CD4-positive, CD25-positive, alpha-beta regulatory T cell (primary cell): ENCODE results near the gene CHN1. TPM values are rescaled to one million over a fixed set of nuclear protein-coding genes. Genes with fewer than 3 reads are reported as not detected.

Experiments used
- ATAC-seq, 2 donors: fragments of 150-1000 bp; cut with Tn5 transposase; one replicate each; pipeline ENCODE4 v1.10.0; 2021; ENCODE audit warnings: low read depth in 2 of 2, moderate number of reproducible peaks in 2 of 2, moderate library complexity in 1 of 2
- DNase-seq, 3 donors: peaks; one replicate each; pipeline versions ENCODE4 v3.0.0 to v3.0.0-alpha.2; 2012 to 2022; ENCODE audit warnings: mixed read lengths in 1 of 3
- H3K27ac ChIP-seq: one replicate; pipeline ENCODE4 v1.7.0; 2013; ENCODE audit warnings: mild to moderate bottlenecking, low read length; ENCODE audit not compliant: insufficient read depth, poor library complexity, severe bottlenecking
- H3K27me3 ChIP-seq: one replicate; pipeline ENCODE4 v1.7.0; 2013; ENCODE audit warnings: low read length; ENCODE audit not compliant: control insufficient read depth, insufficient read depth
- H3K36me3 ChIP-seq: one replicate; pipeline ENCODE4 v1.7.0; 2013; ENCODE audit warnings: mild to moderate bottlenecking, low read length, moderate library complexity; ENCODE audit not compliant: control insufficient read depth, insufficient read depth
- H3K4me1 ChIP-seq: 2 replicates; pipeline ENCODE4 v1.7.0; 2013; ENCODE audit warnings: mild to moderate bottlenecking, low read length; ENCODE audit not compliant: insufficient read depth, control insufficient read depth, poor library complexity, severe bottlenecking
- H3K4me3 ChIP-seq: one replicate; pipeline ENCODE4 v1.7.0; 2013; ENCODE audit warnings: low read depth, mild to moderate bottlenecking, low read length, moderate library complexity
- H3K9me3 ChIP-seq, 2 experiments: 1 replicate in 1 of 2; 2 replicates in 1 of 2; pipeline ENCODE4 v1.7.0; 2013; ENCODE audit warnings: low read length in 2 of 2, mild to moderate bottlenecking in 1 of 2, moderate library complexity in 1 of 2; ENCODE audit not compliant: control insufficient read depth in 2 of 2
- H3K27ac Mint-ChIP-seq, 3 donors: one replicate each; pipeline ENCODE4 v1.8.0; 2020 to 2022; ENCODE audit warnings: mild to moderate bottlenecking in 3 of 3, mixed read lengths in 3 of 3, moderate library complexity in 2 of 3
- H3K27me3 Mint-ChIP-seq: one replicate; pipeline ENCODE4 v1.8.0; 2022; ENCODE audit warnings: mild to moderate bottlenecking, mixed read lengths
- H3K36me3 Mint-ChIP-seq: one replicate; pipeline ENCODE4 v1.8.0; 2020; ENCODE audit warnings: mixed read lengths
- H3K4me1 Mint-ChIP-seq, 4 donors: one replicate each; pipeline ENCODE4 v1.8.0; 2020 to 2022; ENCODE audit warnings: mixed read lengths in 4 of 4, mild to moderate bottlenecking in 1 of 4
- H3K4me3 Mint-ChIP-seq, 4 donors: one replicate each; pipeline ENCODE4 v1.8.0; 2020 to 2022; ENCODE audit warnings: mild to moderate bottlenecking in 4 of 4, mixed read lengths in 4 of 4, moderate library complexity in 3 of 4
- H3K9me3 Mint-ChIP-seq, 7 donors: one replicate each; pipeline ENCODE4 v1.8.0; 2020 to 2022; ENCODE audit warnings: mixed read lengths in 7 of 7, mild to moderate bottlenecking in 3 of 7, moderate library complexity in 2 of 7
- polyA plus RNA-seq, 4 donors: library from polyadenylated mRNA; unstranded; fragments of 300-500 nt; fragmentation: Illumina TruSeq; gene quantifications; one replicate each; pipeline ENCODE4 v1.2.3, GENCODE V29; 2021
- total RNA-seq: library from RNA; stranded (reverse); gene quantifications from one replicate; pipeline ENCODE4 v1.2.3, GENCODE V29; 2022

The CHN1 gene
- total and polyA plus RNA-seq, 5 donors from 2014 or later = 6.6 to 17.9 (median 12.0) TPM

DNA sequence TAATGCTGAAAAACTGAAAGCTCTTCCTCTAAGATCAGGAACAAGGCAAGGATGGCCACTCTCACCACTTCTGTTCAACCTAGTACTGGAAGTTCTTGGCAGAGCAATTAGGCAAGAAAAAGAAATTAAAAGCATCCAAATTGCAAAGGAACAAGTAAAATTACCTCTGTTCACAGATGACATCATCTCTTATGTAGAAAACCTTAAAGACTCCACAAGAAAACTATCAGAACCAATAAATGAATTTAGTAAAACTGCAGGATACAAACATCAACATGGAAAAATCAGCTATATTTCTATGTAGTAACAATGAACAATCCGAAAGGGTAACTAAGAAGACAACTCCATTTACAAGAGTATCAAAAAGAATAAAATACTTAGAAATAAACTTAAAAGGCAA is 112.2 kb downstream of the CHN1 start:
- Histone ChIP-seq H3K27me3 (no peaks in the 10 kb centered on the region), H3K36me3 (no peaks in the 10 kb centered on the region), H3K4me1 (no peaks in the 10 kb centered on the region), H3K9me3 (no peaks in the 10 kb centered on the region), H3K27ac (no peak overlapping the region), H3K4me3 (no peak overlapping the region)
- no peak overlapping the region for H3K27ac Mint-ChIP-seq
- H3K4me3 Mint-ChIP-seq = no peak overlapping the region
- H3K27me3 Mint-ChIP-seq = no peaks in the 10 kb centered on the region
- no peak for ATAC-seq
- H3K36me3 Mint-ChIP-seq = no peaks in the 10 kb centered on the region
- DNase-seq = no peak
- peaks cover 0 to 9% (median 2%) of the 10 kb centered on the region in 4 donors for H3K4me1 Mint-ChIP-seq
- peaks cover 0 to 3% (median 0%) of the 10 kb centered on the region in 7 donors for H3K9me3 Mint-ChIP-seq

DNA sequence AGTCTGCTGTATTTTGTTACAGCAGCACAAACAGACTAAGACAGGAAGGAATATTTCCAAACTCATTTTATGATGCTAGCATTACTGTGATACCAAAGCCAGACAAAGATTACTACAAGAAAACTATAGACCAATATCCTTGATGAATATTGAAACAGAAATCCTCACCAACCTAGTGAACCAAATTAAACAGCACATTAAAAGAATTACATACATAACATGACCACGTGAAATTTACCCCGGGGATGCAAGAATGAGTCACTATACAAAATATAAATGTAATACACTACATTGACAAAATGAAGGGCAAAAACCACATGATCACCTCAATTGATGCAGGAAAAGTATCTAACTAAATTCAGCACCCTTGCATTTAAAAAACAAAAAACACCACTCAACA is 112.6 kb downstream of the CHN1 start:
- Mint-ChIP-seq H3K27ac (no peak overlapping the region), H3K27me3 (no peaks in the 10 kb centered on the region), H3K36me3 (no peaks in the 10 kb centered on the region), H3K4me1 (peaks cover 0 to 8% (median 2%) of the 10 kb centered on the region in 4 donors), H3K4me3 (no peak overlapping the region), H3K9me3 (peaks cover 0 to 3% (median 0%) of the 10 kb centered on the region in 7 donors)
- no peaks in the 10 kb centered on the region for H3K9me3 ChIP-seq
- H3K4me1 ChIP-seq = no peaks in the 10 kb centered on the region
- no peaks in the 10 kb centered on the region for H3K36me3 ChIP-seq
- no peak overlapping the region for H3K4me3 ChIP-seq
- no peak for ATAC-seq
- DNase-seq = no peak
- no peaks in the 10 kb centered on the region for H3K27me3 ChIP-seq
- no peak overlapping the region for H3K27ac ChIP-seq

DNA sequence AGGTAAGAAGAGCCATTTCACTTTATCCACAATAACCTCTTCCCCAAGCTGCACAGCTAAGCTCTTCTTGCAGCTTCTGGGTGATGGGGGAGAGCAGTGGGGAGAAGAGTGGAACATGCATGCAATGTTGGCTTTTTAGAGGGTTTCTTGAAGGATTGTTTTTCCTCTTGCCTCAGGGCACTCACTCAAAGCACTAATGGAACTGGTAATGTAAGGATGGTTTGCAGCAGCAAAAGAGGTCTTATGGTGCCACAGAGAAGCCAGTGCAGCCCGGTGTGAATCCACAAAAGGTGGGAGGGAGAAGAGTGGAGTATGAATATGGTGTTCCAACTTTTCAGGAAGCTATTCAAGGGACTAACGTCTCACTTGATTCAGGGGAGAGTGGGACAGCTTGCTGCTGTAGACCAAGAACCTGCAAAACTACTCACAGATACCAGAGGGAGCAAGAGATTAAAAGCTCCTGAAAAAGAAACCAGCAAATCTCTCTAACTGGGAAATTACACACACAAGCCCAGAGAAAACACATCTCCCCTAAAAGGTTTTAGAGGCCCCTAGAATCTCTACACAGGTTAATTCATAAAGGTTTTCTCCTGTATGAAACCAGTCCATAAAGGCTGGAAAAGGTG is 116.4 kb downstream of the CHN1 start:
- no peaks in the 10 kb centered on the region for H3K9me3 ChIP-seq
- H3K27ac Mint-ChIP-seq = no peak overlapping the region
- DNase-seq (no peak), ATAC-seq (no peak)
- no peaks in the 10 kb centered on the region for H3K27me3 ChIP-seq
- H3K36me3 Mint-ChIP-seq = no peaks in the 10 kb centered on the region
- H3K4me1 ChIP-seq = no peaks in the 10 kb centered on the region
- no peak overlapping the region for H3K4me3 ChIP-seq
- H3K27ac ChIP-seq = no peak overlapping the region
- H3K9me3 Mint-ChIP-seq = peaks cover 0 to 1% (median 0%) of the 10 kb centered on the region in 7 donors
- H3K4me1 Mint-ChIP-seq = peaks cover 0 to 6% (median 2%) of the 10 kb centered on the region in 4 donors
- no peaks in the 10 kb centered on the region for H3K36me3 ChIP-seq
- H3K27me3 Mint-ChIP-seq = no peaks in the 10 kb centered on the region
- H3K4me3 Mint-ChIP-seq = peak overlapping the region in 1 of 4 donors; percentile 9

DNA sequence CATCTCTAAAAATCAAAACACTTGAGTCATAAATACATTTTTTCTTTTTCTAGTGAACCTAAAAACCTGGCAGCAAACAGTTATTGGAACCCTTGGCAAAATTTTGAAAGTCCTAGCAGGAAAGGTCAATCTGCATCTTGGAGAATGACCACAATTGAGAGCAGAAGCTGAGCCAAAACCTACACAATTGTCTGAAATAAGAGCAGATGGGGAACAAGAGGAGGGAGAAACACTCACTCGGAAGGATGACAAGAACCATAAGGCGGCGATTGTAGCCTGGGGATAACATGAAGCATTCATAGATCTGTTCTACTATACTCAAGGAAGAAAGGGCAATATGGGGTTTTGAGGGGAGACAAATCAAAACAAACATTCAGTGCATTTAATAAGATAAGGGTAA is 117.0 kb downstream of the CHN1 start:
- no peak overlapping the region for H3K4me3 Mint-ChIP-seq
- no peaks in the 10 kb centered on the region for H3K9me3 ChIP-seq
- no peaks in the 10 kb centered on the region for H3K36me3 ChIP-seq
- H3K27me3 Mint-ChIP-seq = no peaks in the 10 kb centered on the region
- no peak overlapping the region for H3K4me3 ChIP-seq
- H3K27me3 ChIP-seq = no peaks in the 10 kb centered on the region
- H3K4me1 ChIP-seq = no peaks in the 10 kb centered on the region
- ATAC-seq = no peak
- H3K36me3 Mint-ChIP-seq = no peaks in the 10 kb centered on the region
- H3K27ac Mint-ChIP-seq = peak overlapping the region in 1 of 3 donors; percentile 20
- peaks cover 0 to 1% (median 0%) of the 10 kb centered on the region in 7 donors for H3K9me3 Mint-ChIP-seq
- peaks cover 0 to 6% (median 2%) of the 10 kb centered on the region in 4 donors for H3K4me1 Mint-ChIP-seq
- no peak overlapping the region for H3K27ac ChIP-seq
- no peak for DNase-seq

DNA sequence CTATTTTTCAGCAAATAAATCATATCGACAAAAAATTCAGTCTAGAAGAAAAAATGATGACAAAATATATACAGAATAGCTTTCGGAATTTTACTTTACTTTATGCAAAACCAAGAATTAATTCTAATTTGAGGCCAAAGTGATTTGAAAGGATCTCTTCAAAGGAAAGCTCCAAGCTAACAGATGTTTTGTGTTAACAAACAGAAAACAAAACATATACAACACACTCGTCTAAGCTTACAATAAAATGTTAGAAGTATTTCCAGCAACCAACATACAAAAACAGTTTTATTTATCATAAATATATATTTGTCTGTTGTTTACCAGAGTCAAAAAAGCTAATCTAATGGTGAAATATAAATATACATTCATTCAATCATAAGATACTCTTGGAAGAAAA is 122.8 kb downstream of the CHN1 start:
- Mint-ChIP-seq H3K27me3 (no peaks in the 10 kb centered on the region), H3K36me3 (no peaks in the 10 kb centered on the region), H3K9me3 (no peaks in the 10 kb centered on the region), H3K4me3 (no peak overlapping the region), H3K27ac (no peak overlapping the region), H3K4me1 (no peaks in the 10 kb centered on the region)
- Histone ChIP-seq H3K36me3 (no peaks in the 10 kb centered on the region), H3K27ac (no peak overlapping the region), H3K9me3 (no peaks in the 10 kb centered on the region), H3K4me1 (no peaks in the 10 kb centered on the region), H3K4me3 (no peak overlapping the region), H3K27me3 (peaks cover 2% of the 10 kb centered on the region)
- ATAC-seq (no peak), DNase-seq (no peak)

- ATAC-seq (no peak), DNase-seq (no peak)
- no peaks in the 10 kb centered on the region for H3K27me3 Mint-ChIP-seq
- no peaks in the 10 kb centered on the region for H3K36me3 Mint-ChIP-seq
- Histone ChIP-seq H3K9me3 (no peaks in the 10 kb centered on the region), H3K4me3 (no peak overlapping the region), H3K4me1 (no peaks in the 10 kb centered on the region), H3K36me3 (no peaks in the 10 kb centered on the region), H3K27me3 (peaks cover 2% of the 10 kb centered on the region), H3K27ac (no peak overlapping the region)
- no peak overlapping the region for H3K4me3 Mint-ChIP-seq
- H3K9me3 Mint-ChIP-seq = no peaks in the 10 kb centered on the region
- no peak overlapping the region for H3K27ac Mint-ChIP-seq
- no peaks in the 10 kb centered on the region for H3K4me1 Mint-ChIP-seq
Observed at GRCh38 chr2:174881678-174882077, 123.5 kb downstream of the CHN1 start.

- Mint-ChIP-seq H3K4me1 (no peaks in the 10 kb centered on the region), H3K4me3 (no peak overlapping the region), H3K27me3 (no peaks in the 10 kb centered on the region), H3K36me3 (no peaks in the 10 kb centered on the region), H3K9me3 (no peaks in the 10 kb centered on the region), H3K27ac (no peak overlapping the region)
- H3K9me3 ChIP-seq = no peaks in the 10 kb centered on the region
- H3K27ac ChIP-seq = no peak overlapping the region
- DNase-seq (no peak), ATAC-seq (no peak)
- H3K4me3 ChIP-seq = no peak overlapping the region
- H3K27me3 ChIP-seq = peaks cover 2% of the 10 kb centered on the region
- H3K36me3 ChIP-seq = no peaks in the 10 kb centered on the region
- H3K4me1 ChIP-seq = no peaks in the 10 kb centered on the region
Observed at GRCh38 chr2:174878537-174879147, 126.5 kb downstream of the CHN1 start.

GRCh38 chr2:174877751-174878150 is 127.4 kb downstream of the CHN1 start:
- H3K27me3 ChIP-seq = peaks cover 2% of the 10 kb centered on the region
- DNase-seq = no peak
- H3K4me3 Mint-ChIP-seq = no peak overlapping the region
- H3K9me3 ChIP-seq = no peaks in the 10 kb centered on the region
- H3K36me3 ChIP-seq = no peaks in the 10 kb centered on the region
- no peaks in the 10 kb centered on the region for H3K27me3 Mint-ChIP-seq
- H3K36me3 Mint-ChIP-seq = no peaks in the 10 kb centered on the region
- no peak overlapping the region for H3K4me3 ChIP-seq
- H3K4me1 Mint-ChIP-seq = no peaks in the 10 kb centered on the region
- H3K4me1 ChIP-seq = no peaks in the 10 kb centered on the region
- H3K27ac ChIP-seq = no peak overlapping the region
- H3K9me3 Mint-ChIP-seq = peaks cover 0 to 2% (median 0%) of the 10 kb centered on the region in 7 donors
- H3K27ac Mint-ChIP-seq = no peak overlapping the region
- ATAC-seq = no peak
